Inferior parietal cortex (tissue), 1 donor: ENCODE data around the gene DPEP2NB.
"Not testable (repeated sequence)": the region's sequence is repeated elsewhere in the genome, so short reads cannot be mapped to it uniquely, and the experiment has no call there.

Source experiments
- DNase-seq: peaks from one replicate; pipeline ENCODE4 v3.0.0-alpha.2; 2016; ENCODE audit errors: extremely low spot score

The DPEP2NB gene

DNA sequence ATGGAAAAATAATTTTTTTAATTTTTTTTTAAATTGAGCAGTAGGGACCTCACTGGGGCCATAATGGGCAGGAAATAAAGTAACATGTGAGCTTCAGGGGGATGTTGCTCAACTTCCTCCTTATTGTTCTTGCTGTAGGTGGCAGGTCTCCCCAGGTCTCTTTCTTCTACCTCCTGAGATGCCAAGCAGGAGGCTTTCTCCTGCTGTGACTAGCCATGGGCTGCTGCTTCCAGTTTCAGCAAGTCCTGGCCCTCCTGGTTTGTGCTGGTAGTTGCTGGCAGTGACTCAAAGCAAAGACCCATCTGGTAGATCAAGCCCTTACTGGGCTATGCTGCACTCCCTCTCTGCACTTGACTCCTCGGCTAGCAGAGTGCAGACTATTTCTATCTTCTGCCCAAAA is 2.3 kb downstream of the DPEP2NB start:
- DNase-seq: no peak

- not testable (repeated sequence) for DNase-seq
These were observed 5.8 kb downstream of the DPEP2NB start for GRCh38 chr16:68009872-68010271.

DNA sequence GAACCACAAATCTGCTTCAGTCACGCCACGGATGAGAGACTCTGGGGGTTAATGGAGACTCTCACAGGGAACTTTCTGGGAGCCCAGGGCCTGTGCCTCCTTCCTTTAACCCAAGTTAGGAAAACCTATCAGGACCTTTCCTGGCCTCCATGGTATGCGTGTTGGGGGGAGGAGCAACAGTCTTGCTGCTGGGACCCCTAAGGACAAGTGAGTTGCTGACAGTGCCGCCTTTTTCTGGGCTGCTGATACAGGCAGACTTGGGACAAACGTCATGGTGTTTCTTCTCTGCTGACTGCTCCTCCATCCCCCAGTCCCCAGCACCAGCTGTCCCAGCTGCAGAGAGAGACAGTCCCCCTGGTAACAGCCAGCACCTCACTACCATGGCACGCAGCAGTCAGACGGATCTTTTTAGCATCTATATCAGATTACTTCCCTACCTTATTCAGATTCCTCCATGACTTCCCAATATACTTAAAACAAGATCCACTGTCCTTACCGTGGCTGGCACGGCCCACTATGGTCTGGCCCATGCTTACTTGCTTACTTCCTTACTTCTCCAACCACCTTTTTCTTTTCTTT is 6.5 kb downstream of the DPEP2NB start:
- DNase-seq: no peak

DNA sequence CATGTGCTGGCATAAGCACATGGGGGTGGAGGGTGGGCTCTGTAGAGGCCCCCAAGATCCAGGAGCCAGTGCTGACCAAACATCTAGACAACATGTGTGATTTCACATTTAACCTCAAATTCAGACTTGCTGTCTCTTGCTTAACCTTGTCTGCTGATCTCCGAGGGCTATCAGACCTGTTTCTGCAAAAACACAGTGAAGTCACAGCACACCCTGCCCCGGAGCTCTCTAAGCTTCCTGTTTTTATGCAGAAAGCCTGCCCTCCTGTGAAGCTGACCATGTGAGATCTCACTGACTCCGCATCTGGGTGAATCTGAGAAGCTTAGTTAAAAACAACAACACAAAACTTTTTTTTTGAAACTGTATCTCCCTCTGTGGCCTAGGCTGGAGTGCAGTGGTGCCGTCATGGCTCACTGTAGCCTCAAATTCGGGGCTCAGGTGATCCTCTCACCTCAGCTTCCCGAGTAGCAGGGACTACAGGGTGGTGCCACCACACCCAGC is 9.9 kb downstream of the DPEP2NB start:
- DNase-seq: no peak

DNA sequence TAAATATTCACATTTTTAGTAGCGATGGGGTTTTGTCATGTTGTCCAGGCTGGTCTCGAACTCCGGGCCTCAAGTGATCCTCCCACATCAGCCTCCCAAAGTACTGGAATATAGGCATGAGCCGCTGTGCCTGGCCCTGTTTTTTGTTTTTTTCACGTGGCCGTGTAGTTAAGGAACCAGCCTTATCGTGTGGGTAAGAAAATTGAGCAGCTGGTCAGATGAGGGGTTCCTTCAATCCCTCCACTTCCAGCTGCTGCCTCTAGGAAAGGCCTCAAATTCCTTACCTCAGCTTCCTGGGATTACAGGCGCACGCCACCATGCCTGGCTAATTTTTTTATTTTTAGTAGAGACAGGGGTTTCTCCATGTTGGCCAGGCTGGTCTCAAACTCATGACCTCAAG is 10.5 kb downstream of the DPEP2NB start:
- DNase-seq: no peak

DNA sequence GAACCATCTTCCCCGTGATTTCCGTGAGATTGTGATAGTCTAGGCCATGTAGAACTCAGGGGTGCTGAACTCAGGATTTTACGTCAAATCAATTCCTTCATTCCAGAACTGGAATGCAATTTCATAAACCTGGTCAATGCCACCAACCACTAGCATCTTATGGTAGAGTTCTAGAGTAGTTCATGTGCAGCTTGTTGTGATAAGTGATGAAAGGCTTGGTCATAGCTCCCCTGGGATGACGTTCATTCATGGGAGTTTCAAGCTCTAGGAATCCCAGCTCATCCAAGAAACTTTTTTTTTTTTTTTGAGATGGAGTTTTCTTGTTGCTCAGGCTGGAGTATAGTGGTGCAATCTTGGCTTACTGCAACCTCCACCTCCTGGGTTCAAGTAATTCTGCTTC is 12.7 kb downstream of the DPEP2NB start:
- DNase-seq: no peak

- no peak for DNase-seq
These were observed 15.3 kb downstream of the DPEP2NB start for GRCh38 chr16:68000450-68000849.

DNA sequence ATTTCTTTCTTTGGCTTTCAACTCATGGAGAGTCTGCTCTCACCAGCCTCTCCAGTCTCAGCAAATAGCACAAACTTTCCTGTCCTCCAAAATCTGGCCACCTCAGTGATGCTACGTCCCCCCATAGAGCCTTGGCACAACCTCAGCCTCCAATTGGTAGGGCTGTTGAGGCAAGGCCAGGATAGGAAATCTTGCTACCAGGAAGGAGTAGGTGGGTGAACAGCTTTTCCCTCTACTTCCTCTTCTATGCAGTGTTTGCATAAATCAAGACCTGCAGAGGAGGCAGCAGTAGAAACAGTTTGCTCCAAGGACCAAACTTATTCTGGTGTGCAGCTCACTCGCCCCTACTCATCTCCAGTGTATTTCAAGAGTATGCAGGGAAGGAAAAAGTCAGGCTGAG is 15.7 kb downstream of the DPEP2NB start:
- DNase-seq: no peak

GRCh38 chr16:67998779-67999688 is 16.7 kb downstream of the DPEP2NB start, which contains the start of gene DPEP2:
Gene DPEP2 (minus strand): TSS chr16:67999484. CDS start chr16:67993212, 6,272 bp downstream.
- not testable (repeated sequence) for DNase-seq

GRCh38 chr16:67998231-67998778 is 17.4 kb downstream of the DPEP2NB start:
- DNase-seq: not testable (repeated sequence)

DNA sequence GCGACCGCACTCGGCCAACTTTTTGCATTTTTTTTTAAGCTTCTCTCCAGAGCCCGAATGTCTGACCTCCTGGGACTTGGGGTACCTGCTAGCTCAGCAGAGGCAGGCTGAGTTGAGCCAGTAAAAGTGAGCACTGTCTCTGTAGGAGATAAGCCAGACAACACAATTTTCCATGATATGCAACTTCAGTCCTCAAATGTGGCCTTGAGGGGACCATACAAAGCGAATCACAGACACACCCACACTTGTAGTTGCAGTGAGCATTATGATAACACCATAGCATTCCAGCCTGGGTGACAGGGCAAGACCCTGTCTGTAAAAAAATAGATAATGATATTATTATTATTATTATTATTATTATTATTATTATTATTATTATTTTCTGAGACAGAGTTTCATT is 19.0 kb downstream of the DPEP2NB start:
- DNase-seq: no peak

- no peak for DNase-seq
These were observed 20.3 kb downstream of the DPEP2NB start for GRCh38 chr16:67995423-67995822.

DNA sequence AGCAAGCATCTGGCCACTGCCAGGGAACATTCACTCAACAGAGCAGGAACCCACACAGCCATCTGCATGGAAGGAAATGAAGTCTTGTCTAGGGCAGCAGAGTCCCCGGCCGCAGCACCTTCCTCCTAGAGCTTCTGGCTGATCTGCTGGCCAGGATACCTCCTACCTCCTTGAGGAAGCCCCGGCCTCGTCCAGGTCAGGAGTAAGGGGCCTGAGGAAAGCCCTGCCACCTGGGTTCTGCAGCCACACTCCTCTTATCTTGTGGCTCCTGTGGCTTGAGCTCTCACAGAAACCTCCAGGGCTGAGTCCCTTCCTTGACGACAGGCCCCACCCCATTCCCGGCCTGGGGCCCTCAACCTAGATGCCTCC is 21.7 kb downstream of the DPEP2NB start:
- not testable (repeated sequence) for DNase-seq

DNA sequence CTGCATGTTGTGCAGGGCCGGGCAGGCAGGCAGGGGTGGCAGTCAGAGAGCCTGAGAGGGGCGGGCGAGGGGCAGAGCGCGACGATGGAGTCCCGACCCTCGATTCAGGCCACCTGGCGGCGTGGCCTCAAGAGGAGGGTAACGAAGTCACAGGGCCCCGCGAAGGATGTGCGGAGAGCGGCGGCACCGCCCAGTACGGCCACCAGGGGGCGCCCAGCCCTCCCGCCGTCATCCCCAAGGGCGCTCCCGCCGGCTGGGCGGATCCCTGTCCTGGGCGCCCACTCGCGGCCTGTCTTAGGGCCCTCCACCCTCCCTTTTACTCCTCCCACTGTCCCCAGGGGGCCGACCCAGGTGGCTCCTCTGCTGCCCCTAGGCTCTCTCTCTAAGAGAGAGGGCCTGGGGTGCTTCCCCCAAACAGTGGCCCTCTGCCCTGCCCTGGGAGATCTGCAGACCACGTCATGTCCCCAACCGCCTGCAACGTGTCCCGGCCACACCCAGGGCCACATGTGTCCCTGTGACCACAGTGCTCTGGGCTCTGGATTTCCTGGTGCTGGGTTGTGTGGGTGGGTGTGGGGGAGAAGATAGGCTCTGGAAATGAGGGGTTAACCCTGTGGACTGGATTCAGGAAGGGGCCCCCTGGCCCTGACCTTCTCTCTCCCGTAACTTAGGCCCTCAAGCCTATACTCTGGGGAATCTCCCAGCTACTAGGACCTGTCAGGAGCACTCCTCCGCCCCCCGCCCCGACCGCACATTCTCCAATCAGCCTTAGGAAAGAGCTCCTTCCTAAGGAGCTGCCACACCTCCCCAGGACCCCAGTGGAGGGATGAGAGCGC is 22.3 kb downstream of the DPEP2NB start:
- peak; percentile 58 for DNase-seq

GRCh38 chr16:67992661-67993206 is 23.0 kb downstream of the DPEP2NB start:
- DNase-seq: no peak

- DNase-seq: no peak
These were observed 25.7 kb downstream of the DPEP2NB start for GRCh38 chr16:67990018-67990386.

- DNase-seq: no peak
These were observed 26.2 kb downstream of the DPEP2NB start for GRCh38 chr16:67989322-67990017.

GRCh38 chr16:67988675-67989074 is 27.0 kb downstream of the DPEP2NB start:
- DNase-seq: no peak

DNA sequence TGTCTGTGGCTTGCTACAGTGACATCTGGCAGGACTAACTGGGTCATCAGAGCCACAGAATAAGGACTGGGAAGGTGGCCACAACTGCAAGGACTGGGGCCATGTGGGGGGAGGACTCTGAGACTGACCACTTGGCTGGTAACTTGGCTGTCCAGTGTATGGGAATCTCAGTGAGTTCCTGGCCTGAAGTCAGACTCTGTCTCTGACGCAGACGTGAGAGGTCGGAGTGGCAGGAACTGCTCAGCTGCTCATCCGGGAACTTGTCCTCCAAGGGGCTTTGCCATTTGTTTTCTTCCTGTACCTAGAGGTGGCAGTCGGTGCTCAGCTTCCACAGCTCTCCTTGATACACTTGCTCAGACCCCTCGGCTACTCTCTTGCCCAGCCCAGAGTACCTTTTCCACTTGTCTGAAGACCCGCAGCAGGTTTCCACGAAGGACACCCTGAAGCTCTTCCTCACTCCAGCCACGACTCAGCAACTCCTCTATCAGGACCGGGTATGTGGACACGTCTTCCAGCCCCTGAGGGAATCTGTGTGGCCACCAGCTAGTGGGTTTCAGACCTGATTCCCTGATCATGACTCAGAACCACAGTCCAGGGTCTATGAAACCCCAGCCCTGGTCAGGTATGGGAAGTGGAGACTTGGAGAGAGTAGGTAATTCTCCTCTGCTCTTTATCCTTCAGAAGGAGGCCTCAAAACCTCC is 28.1 kb downstream of the DPEP2NB start:
- no peak for DNase-seq

DNA sequence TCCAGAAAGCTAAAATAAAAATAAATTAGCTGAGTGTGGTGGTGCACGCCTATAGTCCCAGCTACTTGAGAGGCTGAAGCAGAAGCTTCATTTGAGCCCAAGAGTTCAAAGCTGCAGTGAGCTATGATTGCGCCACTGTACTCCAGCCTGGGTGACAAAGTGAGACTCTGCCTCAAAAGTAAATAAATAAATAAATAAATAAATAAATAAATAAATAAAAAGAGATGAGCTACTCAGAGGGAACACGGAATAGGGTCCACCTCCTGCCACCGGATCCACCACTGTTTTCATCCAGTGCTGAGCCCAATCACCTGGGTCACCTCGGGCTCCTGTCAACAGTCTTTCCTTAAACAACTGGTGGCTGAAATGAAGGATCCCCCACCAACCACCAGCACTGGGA is 28.8 kb downstream of the DPEP2NB start:
- DNase-seq: no peak
